ENCODE measurements around the gene NRN1. TPM values are rescaled to one million over a fixed set of nuclear protein-coding genes. Genes with fewer than 3 reads are reported as not detected.

The NRN1 gene
- total and polyA plus RNA-seq, 8 donors: 0.45 to 9.8 (median 4.4) TPM; not detected in 2

DNA sequence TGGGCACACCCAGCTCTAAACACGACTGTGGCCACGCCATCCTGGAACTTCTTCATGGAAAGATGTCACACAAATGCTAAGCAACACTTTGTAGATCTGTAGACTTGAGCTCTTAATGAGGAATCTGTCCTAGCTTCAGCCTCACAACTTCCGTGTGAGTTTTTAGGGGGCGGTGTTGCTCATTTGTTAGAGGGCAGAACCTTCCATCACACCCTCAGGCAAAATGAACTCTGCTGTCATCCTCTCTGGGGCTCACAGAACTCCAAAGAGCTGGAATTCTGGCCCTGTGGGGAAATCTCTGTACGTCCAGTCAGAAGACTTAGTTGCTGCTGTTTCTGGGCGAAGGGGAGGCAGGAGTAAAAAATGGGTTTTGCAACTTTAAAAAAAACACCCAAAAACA is 49.8 kb downstream of the NRN1 start:
- intact Hi-C loops (cut with DNase I; ENCODE audit: low total_unique reads): no loop called here
- H3K36me3 ChIP-seq: no peaks in the 10 kb centered on the region
- 68 to 76% (median 72%) methylated on average over 6 of the region's 6 CpGs for WGBS, 5 donors
- no peaks in the 10 kb centered on the region for H3K4me1 ChIP-seq
- no peaks in the 10 kb centered on the region for H3K9me3 ChIP-seq
- DNase-seq: no peak
- no peak overlapping the region for H3K27ac ChIP-seq
- no peak for TF ChIP-seq POLR2A (IDR thresholded peaks at IDR 0.05)
- no peak for TF ChIP-seq EP300 (IDR thresholded peaks at IDR 0.05)
- H3K27me3 ChIP-seq: peaks cover 0 to 11% (median 0%) of the 10 kb centered on the region in 3 donors
- no peak overlapping the region for H3K4me3 ChIP-seq

DNA sequence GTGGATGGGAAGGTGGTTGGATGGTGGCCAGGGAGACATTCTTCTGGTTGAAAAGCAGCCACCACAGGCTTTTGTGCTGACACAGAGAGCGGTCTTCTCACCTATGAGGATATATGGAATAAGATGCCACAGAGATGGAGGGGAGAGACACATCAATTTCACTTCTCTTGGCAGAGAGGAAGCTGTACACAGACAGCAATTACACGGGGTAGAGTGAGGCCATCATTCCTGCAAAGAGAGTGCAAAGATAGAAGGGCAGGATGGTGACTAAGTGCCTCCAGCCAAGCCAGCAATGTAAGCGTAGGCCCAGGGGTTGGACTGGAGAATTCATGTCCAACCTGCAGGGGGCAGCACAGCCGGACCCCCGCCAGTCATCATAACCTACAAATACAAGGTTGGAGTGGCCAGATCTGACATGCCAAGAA is 56.4 kb downstream of the NRN1 start:
- Histone ChIP-seq H3K36me3 (no peaks in the 10 kb centered on the region), H3K9me3 (no peaks in the 10 kb centered on the region), H3K27ac (no peak overlapping the region), H3K27me3 (peaks cover 0 to 4% (median 0%) of the 10 kb centered on the region in 3 donors), H3K4me1 (no peaks in the 10 kb centered on the region), H3K4me3 (no peak overlapping the region)
- whole genome bisulfite sequencing, 5 donors: 44 to 54% (median 54%) methylated on average over 5 of the region's 5 CpGs
- TF ChIP-seq POLR2A (IDR thresholded peaks at IDR 0.05): no peak
- TF ChIP-seq, protein P1, sequence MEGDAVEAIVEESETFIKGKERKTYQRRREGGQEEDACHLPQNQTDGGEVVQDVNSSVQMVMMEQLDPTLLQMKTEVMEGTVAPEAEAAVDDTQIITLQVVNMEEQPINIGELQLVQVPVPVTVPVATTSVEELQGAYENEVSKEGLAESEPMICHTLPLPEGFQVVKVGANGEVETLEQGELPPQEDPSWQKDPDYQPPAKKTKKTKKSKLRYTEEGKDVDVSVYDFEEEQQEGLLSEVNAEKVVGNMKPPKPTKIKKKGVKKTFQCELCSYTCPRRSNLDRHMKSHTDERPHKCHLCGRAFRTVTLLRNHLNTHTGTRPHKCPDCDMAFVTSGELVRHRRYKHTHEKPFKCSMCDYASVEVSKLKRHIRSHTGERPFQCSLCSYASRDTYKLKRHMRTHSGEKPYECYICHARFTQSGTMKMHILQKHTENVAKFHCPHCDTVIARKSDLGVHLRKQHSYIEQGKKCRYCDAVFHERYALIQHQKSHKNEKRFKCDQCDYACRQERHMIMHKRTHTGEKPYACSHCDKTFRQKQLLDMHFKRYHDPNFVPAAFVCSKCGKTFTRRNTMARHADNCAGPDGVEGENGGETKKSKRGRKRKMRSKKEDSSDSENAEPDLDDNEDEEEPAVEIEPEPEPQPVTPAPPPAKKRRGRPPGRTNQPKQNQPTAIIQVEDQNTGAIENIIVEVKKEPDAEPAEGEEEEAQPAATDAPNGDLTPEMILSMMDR (IDR thresholded peaks at IDR 0.05): peak in 1 of 7 experiments; percentile 27
- no peak for DNase-seq
- intact Hi-C loops (cut with DNase I; ENCODE audit: low total_unique reads): no loop called here

All from stomach (tissue), 9 donors.